Kidney (tissue), 14 donors: ENCODE measurements around the gene RASAL1. TPM values are rescaled to one million over a fixed set of nuclear protein-coding genes. Genes with fewer than 3 reads are reported as not detected.

Source experiments
- DNase-seq, 5 donors: peaks; one replicate each; pipeline ENCODE4 v3.0.0-alpha.2; 2013 to 2020
- FAIRE-seq: peaks from 2 replicates; lab custom pipeline; 2012; peaks lifted over from hg19 to GRCh38; lab: Jason Lieb, UNC
- H3K27ac ChIP-seq, 2 donors: one replicate each; pipeline ENCODE4 v1.7.0; 2013; ENCODE audit warnings: low read depth in 2 of 2, low read length in 2 of 2, inconsistent platforms in 1 of 2
- H3K27me3 ChIP-seq: one replicate; pipeline ENCODE4 v1.7.1; 2013; ENCODE audit warnings: low read length, inconsistent platforms; ENCODE audit not compliant: control insufficient read depth, insufficient read depth
- H3K36me3 ChIP-seq, 3 donors: one replicate each; pipeline versions ENCODE4 v1.7.0 to v1.7.1; 2013; ENCODE audit warnings: low read length in 3 of 3, control low read depth in 1 of 3, inconsistent platforms in 1 of 3; ENCODE audit not compliant: insufficient read depth in 3 of 3, control insufficient read depth in 2 of 3
- H3K4me1 ChIP-seq, 3 donors: one replicate each; pipeline versions ENCODE4 v1.7.0 to v1.7.1; 2013; ENCODE audit warnings: low read length in 3 of 3, inconsistent platforms in 1 of 3, low read depth in 1 of 3; ENCODE audit not compliant: control insufficient read depth in 2 of 3, insufficient read depth in 2 of 3
- H3K4me3 ChIP-seq, 3 donors: one replicate each; pipeline versions ENCODE4 v1.7.0 to v1.8.1; 2013; ENCODE audit warnings: low read length in 3 of 3, control low read depth in 1 of 3, inconsistent platforms in 1 of 3
- H3K9ac ChIP-seq, 3 donors: one replicate each; pipeline versions ENCODE4 v1.7.0 to v1.7.1; 2013; ENCODE audit warnings: low read length in 3 of 3, control low read depth in 1 of 3, inconsistent platforms in 1 of 3
- H3K9me3 ChIP-seq, 3 donors: one replicate each; pipeline versions ENCODE4 v1.7.0 to v1.7.1; 2013; ENCODE audit warnings: low read length in 3 of 3, control low read depth in 1 of 3, inconsistent platforms in 1 of 3; ENCODE audit not compliant: control insufficient read depth in 2 of 3, insufficient read depth in 1 of 3
- CTCF ChIP-seq: IDR thresholded peaks from 3 replicates; pipeline ENCODE4 v1.5.1; 2012; ENCODE audit warnings: mild to moderate bottlenecking, moderate library complexity, borderline replicate concordance; ENCODE audit not compliant: insufficient read depth; ENCODE audit errors: extremely low read depth
- intact Hi-C: fragments of 100-400 bp; cut with DNase I; formaldehyde crosslinking; loops from one replicate; pipeline ENCODE4 v1.11.1; 2022
- polyA plus RNA-seq: library from polyadenylated mRNA; stranded (reverse); fragments of 350-450 nt; fragmentation: Illumina TruSeq; extraction: RNeasy Lipid Tissue Mini Kit (QIAGEN cat#74804); gene quantifications from one replicate; pipeline ENCODE4 v1.2.3, GENCODE V29; 2014; ENCODE audit warnings: low read depth, low replicate concordance; ENCODE audit not compliant: insufficient read depth
- total RNA-seq: library from RNA; stranded (reverse); fragmentation: NEBNext Ultra II Directional; extraction: Animal tissue kit (Norgen Biotek cat#: 25700); gene quantifications from one replicate; pipeline ENCODE4 v1.2.1, GENCODE V29; 2021
- donor health status: control.
- donor health status: control.
- donor health status: control.
- donor health status: control.
- donor health status: control.
- donor health status: DM: yes; HTN: yes; CAD: no.
- donor health status: Normal renal cell carcinoma (clear cell type).

Gene RASAL1
- total and polyA plus RNA-seq, 2 donors from 2014 or later, result 23.5 to 58.3 TPM

- Histone ChIP-seq H3K4me1 (peaks cover 0 to 7% (median 0%) of the 10 kb centered on the region in 3 donors), H3K27me3 (peaks cover 2% of the 10 kb centered on the region), H3K27ac (no peak overlapping the region), H3K4me3 (no peak overlapping the region), H3K36me3 (peaks cover 0 to 16% (median 7%) of the 10 kb centered on the region in 3 donors), H3K9ac (no peak overlapping the region), H3K9me3 (no peaks in the 10 kb centered on the region)
- no peak for FAIRE-seq
- TF ChIP-seq CTCF, result no peak
- intact Hi-C loops, result no loop called here
- peak in 4 of 5 donors; percentile 49 to 77 (median 68) for DNase-seq
Observed at GRCh38 chr12:113154351-113154973, 18.9 kb upstream of the RASAL1 start.

GRCh38 chr12:113152835-113153814 is 17.6 kb upstream of the RASAL1 start:
- Histone ChIP-seq H3K27me3 (peaks cover 2% of the 10 kb centered on the region), H3K4me3 (peak overlapping the region in 1 of 3 donors; percentile 44), H3K9ac (peak overlapping the region in 1 of 3 donors; percentile 26), H3K36me3 (peaks cover 0 to 5% (median 0%) of the 10 kb centered on the region in 3 donors), H3K27ac (no peak overlapping the region), H3K4me1 (peaks cover 0 to 7% (median 0%) of the 10 kb centered on the region in 3 donors), H3K9me3 (no peaks in the 10 kb centered on the region)
- intact Hi-C loops, result no loop called here
- peak; percentile 66 for TF ChIP-seq CTCF
- FAIRE-seq (no peak), DNase-seq (peak; percentile 78 to 90 (median 89))

- no peak overlapping the region for H3K27ac ChIP-seq
- no peak overlapping the region for H3K9ac ChIP-seq
- DNase-seq (no peak), FAIRE-seq (no peak)
- H3K4me3 ChIP-seq, result peak overlapping the region in 1 of 3 donors; percentile 44
- no peak for TF ChIP-seq CTCF
- peaks cover 0 to under 1% (median 0%) of the 10 kb centered on the region in 3 donors for H3K9me3 ChIP-seq
- peaks cover 2% of the 10 kb centered on the region for H3K27me3 ChIP-seq
- H3K4me1 ChIP-seq, result peaks cover 0 to 7% (median 0%) of the 10 kb centered on the region in 3 donors
- no peaks in the 10 kb centered on the region for H3K36me3 ChIP-seq
- intact Hi-C loops, result no loop called here
Observed at GRCh38 chr12:113152196-113152834, 16.8 kb upstream of the RASAL1 start.
